ENCODE data around the gene ANKZF1. TPM values are rescaled to one million over a fixed set of nuclear protein-coding genes. Genes with fewer than 3 reads are reported as not detected.
"Not testable (repeated sequence)": the region's sequence is repeated elsewhere in the genome, so short reads cannot be mapped to it uniquely, and the experiment has no call there.

The ANKZF1 gene
- total RNA-seq, 1 donor from 2014 or later: 43.8 TPM

- Histone ChIP-seq H3K27ac (ENCODE audit: low read depth, low read length) (no peak overlapping the region), H3K4me1 (ENCODE audit: insufficient read depth, low read length) (no peaks in the 10 kb centered on the region), H3K79me2 (ENCODE audit: insufficient read depth, low read length) (no peaks in the 10 kb centered on the region), H2AFZ (ENCODE audit: low read depth, low read length) (no peak overlapping the region), H3K9me3 (ENCODE audit: insufficient read depth, low read depth, low read length) (no peaks in the 10 kb centered on the region), H3K4me2 (ENCODE audit: low read length) (no peak overlapping the region), H3K27me3 (ENCODE audit: insufficient read depth, low read length) (peaks cover 6% of the 10 kb centered on the region), H3K9ac (ENCODE audit: low read length) (no peak overlapping the region), H3K36me3 (ENCODE audit: insufficient read depth, low read length) (no peaks in the 10 kb centered on the region), H4K20me1 (ENCODE audit: insufficient read depth, low read length) (no peaks in the 10 kb centered on the region), H3K4me3 (ENCODE audit: insufficient read depth, low read depth, low read length) (no peak overlapping the region)
- Mint-ChIP-seq H3K27ac (ENCODE audit: unreplicated experiment) (no peak overlapping the region), H3K4me1 (ENCODE audit: low read depth, unreplicated experiment) (no peaks in the 10 kb centered on the region), H3K9me3 (ENCODE audit: unreplicated experiment) (no peaks in the 10 kb centered on the region), H3K4me3 (ENCODE audit: unreplicated experiment) (no peak overlapping the region), H3K36me3 (ENCODE audit: low read depth, unreplicated experiment) (no peaks in the 10 kb centered on the region), H3K27me3 (ENCODE audit: low read depth, unreplicated experiment) (peaks cover 20% of the 10 kb centered on the region)
- no peak for FAIRE-seq
- no peak for TF ChIP-seq EZH2 (IDR thresholded peaks at IDR 0.05; ENCODE audit: insufficient read depth, low read length)
- TF ChIP-seq, protein P1, sequence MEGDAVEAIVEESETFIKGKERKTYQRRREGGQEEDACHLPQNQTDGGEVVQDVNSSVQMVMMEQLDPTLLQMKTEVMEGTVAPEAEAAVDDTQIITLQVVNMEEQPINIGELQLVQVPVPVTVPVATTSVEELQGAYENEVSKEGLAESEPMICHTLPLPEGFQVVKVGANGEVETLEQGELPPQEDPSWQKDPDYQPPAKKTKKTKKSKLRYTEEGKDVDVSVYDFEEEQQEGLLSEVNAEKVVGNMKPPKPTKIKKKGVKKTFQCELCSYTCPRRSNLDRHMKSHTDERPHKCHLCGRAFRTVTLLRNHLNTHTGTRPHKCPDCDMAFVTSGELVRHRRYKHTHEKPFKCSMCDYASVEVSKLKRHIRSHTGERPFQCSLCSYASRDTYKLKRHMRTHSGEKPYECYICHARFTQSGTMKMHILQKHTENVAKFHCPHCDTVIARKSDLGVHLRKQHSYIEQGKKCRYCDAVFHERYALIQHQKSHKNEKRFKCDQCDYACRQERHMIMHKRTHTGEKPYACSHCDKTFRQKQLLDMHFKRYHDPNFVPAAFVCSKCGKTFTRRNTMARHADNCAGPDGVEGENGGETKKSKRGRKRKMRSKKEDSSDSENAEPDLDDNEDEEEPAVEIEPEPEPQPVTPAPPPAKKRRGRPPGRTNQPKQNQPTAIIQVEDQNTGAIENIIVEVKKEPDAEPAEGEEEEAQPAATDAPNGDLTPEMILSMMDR (IDR thresholded peaks at IDR 0.05; ENCODE audit: insufficient read depth, low read depth, low read length): no peak
- DNase-seq (ENCODE audit: low read depth): no peak
Observed at GRCh38 chr2:219199470-219200211, 30.0 kb upstream of the ANKZF1 start.

DNA sequence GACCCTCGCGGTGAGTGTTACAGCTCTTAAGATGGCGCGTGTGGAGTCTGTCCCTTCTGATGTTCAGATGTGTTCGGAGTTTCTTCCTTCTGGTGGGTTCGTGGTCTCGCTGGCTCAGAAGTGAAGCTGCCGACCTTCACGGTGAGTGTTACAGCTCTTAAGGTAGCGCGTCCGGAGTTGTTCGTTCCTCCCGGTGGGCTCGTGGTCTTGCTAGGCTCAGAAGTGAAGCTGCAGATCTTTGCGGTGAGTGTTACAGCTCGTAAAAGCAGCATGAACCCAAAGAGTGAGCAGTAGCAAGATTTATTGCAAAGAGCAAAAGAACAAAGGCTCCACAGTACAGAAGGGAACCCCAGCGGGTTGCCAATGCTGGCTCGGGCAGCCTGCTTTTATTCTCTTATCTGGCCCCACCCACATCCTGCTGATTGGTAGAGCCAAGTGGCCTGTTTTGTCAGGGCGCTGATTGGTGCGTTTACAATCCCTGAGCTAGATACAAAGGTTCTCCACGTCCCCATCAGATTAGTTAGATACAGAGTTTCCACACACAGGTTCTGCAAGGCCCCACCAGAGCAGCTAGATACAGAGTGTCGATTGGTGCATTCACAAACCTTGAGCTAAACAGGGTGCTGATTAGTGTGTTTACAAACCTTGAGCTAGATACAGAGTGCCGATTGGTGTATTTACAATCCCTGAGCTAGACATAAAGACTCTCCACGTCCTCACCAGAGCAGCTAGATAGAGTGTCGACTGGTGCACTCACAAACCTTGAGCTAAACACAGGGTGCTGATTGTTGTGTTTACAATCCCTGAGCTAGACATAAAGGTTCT lies 28.9 kb upstream of the ANKZF1 start:
- not testable (repeated sequence) for H3K36me3 ChIP-seq (ENCODE audit: insufficient read depth, low read length); H2AFZ ChIP-seq (ENCODE audit: low read depth, low read length); H3K27ac ChIP-seq (ENCODE audit: low read depth, low read length); H3K79me2 ChIP-seq (ENCODE audit: insufficient read depth, low read length); H3K9ac ChIP-seq (ENCODE audit: low read length); H3K36me3 Mint-ChIP-seq (ENCODE audit: low read depth, unreplicated experiment); H3K4me3 Mint-ChIP-seq (ENCODE audit: unreplicated experiment); H3K4me1 ChIP-seq (ENCODE audit: insufficient read depth, low read length); H3K4me2 ChIP-seq (ENCODE audit: low read length); H3K4me3 ChIP-seq (ENCODE audit: insufficient read depth, low read depth, low read length); H3K27me3 ChIP-seq (ENCODE audit: insufficient read depth, low read length); H3K9me3 Mint-ChIP-seq (ENCODE audit: unreplicated experiment); FAIRE-seq; H3K4me1 Mint-ChIP-seq (ENCODE audit: low read depth, unreplicated experiment); H4K20me1 ChIP-seq (ENCODE audit: insufficient read depth, low read length); DNase-seq (ENCODE audit: low read depth); H3K9me3 ChIP-seq (ENCODE audit: insufficient read depth, low read depth, low read length)
- peak overlapping the region; percentile 62 for H3K27ac Mint-ChIP-seq (ENCODE audit: unreplicated experiment)
- H3K27me3 Mint-ChIP-seq (ENCODE audit: low read depth, unreplicated experiment): peaks cover 16% of the 10 kb centered on the region

- H3K4me1 ChIP-seq (ENCODE audit: insufficient read depth, low read length); H3K36me3 Mint-ChIP-seq (ENCODE audit: low read depth, unreplicated experiment); FAIRE-seq; H3K79me2 ChIP-seq (ENCODE audit: insufficient read depth, low read length); H4K20me1 ChIP-seq (ENCODE audit: insufficient read depth, low read length); H3K4me2 ChIP-seq (ENCODE audit: low read length); H3K4me3 ChIP-seq (ENCODE audit: insufficient read depth, low read depth, low read length); H3K27ac Mint-ChIP-seq (ENCODE audit: unreplicated experiment); H3K27me3 ChIP-seq (ENCODE audit: insufficient read depth, low read length); H3K27ac ChIP-seq (ENCODE audit: low read depth, low read length); H2AFZ ChIP-seq (ENCODE audit: low read depth, low read length); H3K9ac ChIP-seq (ENCODE audit: low read length); H3K9me3 Mint-ChIP-seq (ENCODE audit: unreplicated experiment); H3K9me3 ChIP-seq (ENCODE audit: insufficient read depth, low read depth, low read length); H3K4me1 Mint-ChIP-seq (ENCODE audit: low read depth, unreplicated experiment); DNase-seq (ENCODE audit: low read depth); H3K4me3 Mint-ChIP-seq (ENCODE audit: unreplicated experiment); H3K36me3 ChIP-seq (ENCODE audit: insufficient read depth, low read length): not testable (repeated sequence)
- peaks cover 16% of the 10 kb centered on the region for H3K27me3 Mint-ChIP-seq (ENCODE audit: low read depth, unreplicated experiment)
Observed at GRCh38 chr2:219201331-219201730, 28.3 kb upstream of the ANKZF1 start.

Measured in astrocyte (in vitro differentiated cells and primary cell).